Hepatocyte (in vitro differentiated cells): ENCODE results near the gene TSPAN9. TPM values are rescaled to one million over a fixed set of nuclear protein-coding genes. Genes with fewer than 3 reads are reported as not detected.

Source experiments
- DNase-seq: peaks from one replicate; pipeline ENCODE4 v3.0.0-alpha.2; 2016; ENCODE audit warnings: low spot score
- H2AFZ ChIP-seq: fragments of 200-600 bp; sonication (generic); 2 replicates; pipeline ENCODE4 v1.6.0; 2016; ENCODE audit warnings: antibody characterized with exemption, mild to moderate bottlenecking
- H3K27ac ChIP-seq: fragments of 200-600 bp; sonication (generic); 2 replicates; pipeline ENCODE4 v1.5.1; 2016; ENCODE audit warnings: mild to moderate bottlenecking
- H3K27me3 ChIP-seq: fragments of 200-600 bp; sonication (generic); 2 replicates; pipeline ENCODE4 v1.6.1; 2016
- H3K36me3 ChIP-seq: fragments of 200-600 bp; sonication (generic); replicated peaks from 2 replicates; pipeline ENCODE4 v1.5.1; 2016; ENCODE audit warnings: low read depth; ENCODE audit not compliant: insufficient read depth
- H3K4me1 ChIP-seq: fragments of 200-600 bp; sonication (generic); 2 replicates; pipeline ENCODE4 v1.5.1; 2016; ENCODE audit warnings: mild to moderate bottlenecking, moderate library complexity; ENCODE audit not compliant: insufficient read depth
- H3K4me2 ChIP-seq: fragments of 200-600 bp; sonication (generic); 2 replicates; pipeline ENCODE4 v1.6.0; 2016
- H3K4me3 ChIP-seq: fragments of 200-600 bp; sonication (generic); 2 replicates; pipeline ENCODE4 v1.5.1; 2016; ENCODE audit warnings: mild to moderate bottlenecking
- H3K79me2 ChIP-seq: fragments of 200-600 bp; sonication (generic); 2 replicates; pipeline ENCODE4 v1.6.0; 2017; ENCODE audit warnings: mild to moderate bottlenecking
- H3K9me2 ChIP-seq: fragments of 200-600 bp; sonication (generic); replicated peaks from 2 replicates; pipeline ENCODE4 v1.6.0; 2017; ENCODE audit warnings: mild to moderate bottlenecking; ENCODE audit not compliant: insufficient read depth
- H3K9me3 ChIP-seq: fragments of 200-600 bp; sonication (generic); 2 replicates; pipeline ENCODE4 v1.5.1; 2016; ENCODE audit warnings: low read depth, mild to moderate bottlenecking
- H4K20me1 ChIP-seq: fragments of 200-600 bp; sonication (generic); 2 replicates; pipeline ENCODE4 v1.6.0; 2016; ENCODE audit warnings: mild to moderate bottlenecking; ENCODE audit not compliant: insufficient read depth, poor library complexity, severe bottlenecking
- CTCF ChIP-seq: fragments of 200-600 bp; sonication (generic); IDR thresholded peaks from 2 replicates; pipeline ENCODE4 v1.5.1; 2016; ENCODE audit warnings: antibody characterized with exemption, mild to moderate bottlenecking; ENCODE audit not compliant: poor library complexity
- EZH2 ChIP-seq: fragments of 200-600 bp; sonication (generic); IDR thresholded peaks from 2 replicates; pipeline ENCODE4 v1.6.1; 2016; ENCODE audit warnings: antibody characterized with exemption, mild to moderate bottlenecking, borderline replicate concordance
- EZH2phosphoT487 ChIP-seq: fragments of 200-600 bp; sonication (generic); IDR thresholded peaks from one replicate; pipeline ENCODE4 v1.6.1; 2018; ENCODE audit warnings: antibody characterized with exemption, mild to moderate bottlenecking, low read depth, moderate library complexity; ENCODE audit not compliant: unreplicated experiment, severe bottlenecking
- WGBS: methylation state at CpG from one replicate; pipeline ENCODE4 v1.1.6; 2016; ENCODE audit warnings: low lambda C conversion rate; ENCODE audit errors: missing lambda C conversion rate; 5-methylcytosine and 5-hydroxymethylcytosine counted together
- polyA plus RNA-seq: library from polyadenylated mRNA; unstranded; fragments of >200 nt; fragmentation: Nextera tagmentation; extraction: Ambion mirVana; gene quantifications from 2 replicates; pipeline ENCODE4 v1.2.1, GENCODE V29; 2016
- total RNA-seq: library from RNA; depleted of rRNA; stranded (reverse); fragments of >200 nt; gene quantifications from 2 replicates; pipeline ENCODE4 v1.2.3, GENCODE V29; 2014

TSPAN9 gene
- total and polyA plus RNA-seq, 2 experiments from 2014 or later = 16.6 to 38.6 TPM

DNA sequence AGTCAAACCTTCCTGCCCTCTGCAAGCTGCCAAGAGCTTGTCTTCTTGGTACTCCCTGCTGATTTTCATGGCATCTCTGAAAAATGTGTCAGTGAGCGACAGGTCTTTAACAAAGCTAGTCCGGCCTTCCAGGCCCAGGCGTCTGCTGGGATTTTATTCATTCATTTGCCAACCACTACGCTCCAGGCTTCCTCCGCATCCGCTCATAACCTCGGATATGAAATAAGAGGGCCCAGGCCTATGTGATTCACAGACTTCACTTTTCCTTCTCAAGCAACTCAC, 13.8 kb downstream of the TSPAN9 start:
- Histone ChIP-seq H3K9me3 (no peaks in the 10 kb centered on the region), H3K4me1 (peaks cover 4% of the 10 kb centered on the region), H2AFZ (no peak overlapping the region), H3K79me2 (peaks cover 19% of the 10 kb centered on the region), H3K9me2 (no peaks in the 10 kb centered on the region), H4K20me1 (no peaks in the 10 kb centered on the region), H3K27me3 (no peaks in the 10 kb centered on the region), H3K27ac (no peak overlapping the region), H3K4me3 (no peak overlapping the region), H3K4me2 (no peak overlapping the region), H3K36me3 (no peaks in the 10 kb centered on the region)
- TF ChIP-seq EZH2 = no peak
- TF ChIP-seq CTCF = no peak
- TF ChIP-seq EZH2phosphoT487 = no peak
- no peak for DNase-seq
- 87% methylated on average over 7 of the region's 7 CpGs for WGBS

- Histone ChIP-seq H3K4me2 (no peak overlapping the region), H3K9me2 (no peaks in the 10 kb centered on the region), H3K9me3 (no peaks in the 10 kb centered on the region), H3K36me3 (no peaks in the 10 kb centered on the region), H2AFZ (no peak overlapping the region), H3K27me3 (no peaks in the 10 kb centered on the region), H3K79me2 (peaks cover 14% of the 10 kb centered on the region), H3K27ac (no peak overlapping the region), H3K4me3 (no peak overlapping the region), H4K20me1 (no peaks in the 10 kb centered on the region), H3K4me1 (no peaks in the 10 kb centered on the region)
- no peak for DNase-seq
- WGBS = 73% methylated on average over 8 of the region's 8 CpGs
- TF ChIP-seq EZH2 = no peak
Measured at GRCh38 chr12:3091382-3092241, 14.4 kb downstream of the TSPAN9 start.

DNA sequence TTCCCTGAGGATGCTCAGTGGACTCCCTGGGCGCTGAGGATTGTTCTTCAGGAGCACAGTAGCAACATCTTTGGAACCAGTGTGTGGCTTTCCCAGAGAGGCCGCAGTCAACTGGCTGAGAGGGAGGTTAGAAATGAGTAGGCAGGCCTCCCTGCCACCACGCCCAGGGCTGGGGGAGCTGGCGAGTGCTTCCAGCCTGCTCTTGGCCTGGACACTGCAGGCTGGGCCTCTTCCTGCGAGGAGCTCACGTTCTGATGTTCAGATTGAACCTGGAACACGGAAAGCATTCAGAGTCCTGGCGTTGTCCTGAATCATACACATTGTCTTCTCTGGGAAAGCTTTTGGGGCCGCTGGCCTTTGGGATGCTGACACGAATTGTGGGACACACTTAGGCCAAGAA, 15.6 kb downstream of the TSPAN9 start:
- no peak overlapping the region for H3K4me3 ChIP-seq
- no peak overlapping the region for H2AFZ ChIP-seq
- no peak for DNase-seq
- H3K27ac ChIP-seq = no peak overlapping the region
- no peaks in the 10 kb centered on the region for H3K9me3 ChIP-seq
- no peaks in the 10 kb centered on the region for H3K27me3 ChIP-seq
- H3K4me2 ChIP-seq = no peak overlapping the region
- H3K4me1 ChIP-seq = peaks cover 4% of the 10 kb centered on the region
- TF ChIP-seq EZH2 = no peak
- TF ChIP-seq EZH2phosphoT487 = no peak
- no peak for TF ChIP-seq CTCF
- 94% methylated on average over 10 of the region's 10 CpGs for WGBS
- H3K36me3 ChIP-seq = no peaks in the 10 kb centered on the region
- H3K79me2 ChIP-seq = peaks cover 9% of the 10 kb centered on the region
- H4K20me1 ChIP-seq = no peaks in the 10 kb centered on the region
- no peaks in the 10 kb centered on the region for H3K9me2 ChIP-seq

DNA sequence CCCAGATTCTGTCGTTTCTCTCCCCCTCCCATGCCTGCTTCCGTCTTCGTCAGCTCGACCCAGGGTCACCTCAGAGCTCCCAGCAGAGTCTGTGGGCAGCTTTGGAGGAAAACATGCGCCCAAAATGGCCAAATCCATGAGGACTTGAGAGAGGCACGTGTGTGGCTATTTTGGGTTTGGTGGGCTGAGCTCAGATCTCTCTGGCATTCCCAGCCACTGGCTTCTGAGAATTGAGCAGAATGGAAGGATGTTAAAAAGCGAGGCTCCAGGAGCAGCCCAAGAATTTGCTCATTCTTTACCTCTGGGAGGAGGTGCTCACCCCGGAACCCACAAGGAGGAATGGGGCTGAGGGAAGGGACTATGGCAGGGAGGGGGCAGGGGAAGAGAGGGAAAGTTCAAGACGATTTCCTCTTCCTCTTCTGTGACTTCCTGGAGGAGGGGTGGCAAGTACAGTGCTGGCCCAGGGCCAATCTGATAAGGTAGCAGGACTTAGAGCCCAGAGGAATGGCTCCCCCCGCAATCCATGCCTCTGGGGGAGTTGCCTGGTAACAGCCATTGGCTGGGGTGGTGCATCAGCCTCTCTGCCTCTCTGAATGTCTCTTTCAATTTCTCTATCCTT, 20.1 kb downstream of the TSPAN9 start:
- peak; percentile 76 for DNase-seq
- H3K4me2 ChIP-seq = peak overlapping the region; percentile 42

More for the DNA sequence above, 20.1 kb downstream of the TSPAN9 start:
- Histone ChIP-seq H3K9me3 (no peaks in the 10 kb centered on the region), H3K79me2 (peaks cover 27% of the 10 kb centered on the region), H3K9me2 (no peaks in the 10 kb centered on the region), H4K20me1 (no peaks in the 10 kb centered on the region), H2AFZ (no peak overlapping the region), H3K36me3 (no peaks in the 10 kb centered on the region), H3K4me3 (no peak overlapping the region), H3K27ac (peak overlapping the region; percentile 43), H3K27me3 (no peaks in the 10 kb centered on the region), H3K4me1 (peaks cover 4% of the 10 kb centered on the region)
- 65% methylated on average over 10 of the region's 10 CpGs for WGBS
- TF ChIP-seq CTCF = no peak
- no peak for TF ChIP-seq EZH2
- no peak for TF ChIP-seq EZH2phosphoT487
